HG03108 (cell line): ENCODE results near the gene LRRC2.
A peak's percentile ranks its signal among the peaks of the same experiment; 100 is the strongest.
"Not testable (repeated sequence)": the region's sequence is repeated elsewhere in the genome, so short reads cannot be mapped to it uniquely, and the experiment has no call there.

Experiments
- ATAC-seq: cut with Tn5 transposase; IDR thresholded peaks from one replicate; pipeline ENCODE4 v1.9.1; 2021; ENCODE audit warnings: moderate library complexity; ENCODE audit not compliant: unreplicated experiment

The LRRC2 gene

GRCh38 chr3:46501702-46502101 lies 64.4 kb downstream of the LRRC2 start:
- no peak for ATAC-seq

DNA sequence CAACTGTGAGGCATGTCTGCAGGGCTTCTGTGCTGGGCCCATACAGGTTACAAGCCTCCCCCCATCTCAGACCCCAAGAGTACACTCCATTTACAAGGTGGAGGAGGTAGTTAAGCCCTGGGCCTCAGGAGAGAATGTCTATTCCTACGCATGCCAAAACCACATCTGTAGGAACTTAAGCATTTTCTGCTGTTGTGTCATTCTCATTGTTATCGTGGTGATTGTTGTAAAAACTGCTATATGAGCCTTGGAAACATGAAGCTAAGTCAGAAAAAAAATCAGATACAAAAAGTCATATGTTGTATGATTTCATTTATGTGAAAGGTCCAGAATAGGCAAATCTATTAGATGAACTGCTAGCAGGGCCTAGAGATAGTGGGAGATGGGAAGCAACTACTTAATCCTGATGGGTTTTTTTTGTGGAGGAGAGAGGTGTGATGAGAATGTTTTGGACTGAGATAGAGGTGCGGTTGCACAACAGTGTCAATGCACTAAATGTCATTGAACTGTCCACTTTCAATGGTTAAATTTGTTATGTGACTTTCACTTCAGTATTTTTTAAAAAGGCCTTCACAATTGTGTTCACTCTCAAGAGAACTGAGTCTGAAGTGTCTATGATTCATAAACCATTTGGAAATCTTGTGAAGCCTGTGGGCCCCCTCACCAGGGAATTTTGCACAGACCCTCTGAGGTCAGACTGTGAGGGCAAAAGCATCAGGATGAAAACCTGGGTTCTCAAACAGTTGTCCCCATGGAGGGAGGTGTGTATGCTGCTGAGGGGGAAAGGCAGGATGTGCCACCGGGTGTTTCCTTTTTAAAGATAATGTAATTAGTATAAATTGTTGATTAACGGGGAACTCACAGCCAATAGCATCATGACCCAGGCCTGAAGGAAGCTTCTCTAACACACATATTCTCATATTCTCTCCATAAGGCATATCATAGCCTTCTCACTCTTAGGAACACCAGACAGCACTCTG lies 65.2 kb downstream of the LRRC2 start:
- ATAC-seq, result peak; percentile 46

DNA sequence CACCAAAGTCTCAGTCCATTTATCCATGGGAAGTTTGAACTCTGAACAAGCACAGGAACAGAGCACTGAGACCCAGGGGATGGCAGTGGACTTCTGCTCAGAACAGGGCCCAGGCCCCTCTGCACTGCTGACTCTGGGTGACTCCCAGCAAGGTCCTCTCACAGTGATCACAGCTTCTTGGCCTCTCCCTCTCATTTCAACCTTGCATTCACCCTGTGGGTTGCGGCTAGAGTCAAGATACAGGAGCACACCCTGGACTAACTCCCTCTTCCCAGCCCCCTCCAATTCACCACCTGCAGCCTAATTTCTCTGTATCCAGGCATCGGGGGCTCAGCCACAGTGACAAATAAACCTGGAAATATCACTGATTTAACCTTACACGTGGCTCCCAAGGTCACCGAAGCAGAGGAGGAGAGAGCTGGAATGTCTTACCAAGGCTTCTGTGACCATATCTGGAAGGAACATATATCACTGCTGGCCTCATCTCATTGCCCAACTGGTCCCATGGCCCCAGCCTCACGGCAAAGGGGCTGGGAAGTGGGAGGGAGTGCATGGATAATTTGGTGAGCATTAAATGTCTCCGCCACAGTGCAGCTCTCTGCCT lies 67.1 kb downstream of the LRRC2 start:
- ATAC-seq, result no peak

DNA sequence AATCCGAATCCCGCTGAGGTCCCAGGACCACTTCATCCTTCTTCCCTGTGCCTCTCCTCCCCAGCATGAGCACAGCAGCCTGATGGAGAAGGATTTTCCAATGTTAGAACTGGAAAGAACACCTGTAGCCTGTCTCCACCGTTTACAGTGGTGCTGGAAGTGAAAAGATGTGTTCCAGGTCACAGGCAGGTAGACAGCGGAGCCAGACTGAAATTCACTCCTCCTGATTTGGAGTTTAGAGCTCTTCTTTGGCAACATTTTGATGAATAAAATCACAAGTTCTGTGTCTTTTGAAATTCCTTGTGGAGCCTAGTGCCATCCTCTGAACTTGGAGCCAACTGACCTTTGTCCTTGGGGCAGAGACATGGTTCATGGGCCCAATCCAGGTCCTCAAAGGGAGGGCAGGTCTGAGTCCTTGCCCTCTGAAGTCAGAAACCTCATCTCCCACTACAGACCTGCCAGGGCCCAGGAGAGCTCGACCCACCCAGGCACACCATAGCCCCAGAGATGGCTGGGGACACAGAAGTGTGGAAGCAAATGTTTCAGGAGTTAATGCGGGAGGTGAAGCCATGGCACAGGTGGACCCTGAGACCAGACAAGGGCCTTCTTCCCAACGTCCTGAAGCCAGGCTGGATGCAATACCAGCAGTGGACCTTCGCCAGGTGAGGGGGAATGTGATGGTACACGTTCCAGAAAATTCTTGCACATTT lies 68.4 kb downstream of the LRRC2 start, which contains the start of gene RTP3:
Gene RTP3, plus strand, starts transcription at position 421 of the 710 bp plus-strand sequence. Its CDS starts 87 bp downstream, at position 508.
- ATAC-seq, result no peak

GRCh38 chr3:46496746-46497555 lies 69.2 kb downstream of the LRRC2 start:
- no peak for ATAC-seq

GRCh38 chr3:46495901-46496456 lies 70.1 kb downstream of the LRRC2 start:
- no peak for ATAC-seq

DNA sequence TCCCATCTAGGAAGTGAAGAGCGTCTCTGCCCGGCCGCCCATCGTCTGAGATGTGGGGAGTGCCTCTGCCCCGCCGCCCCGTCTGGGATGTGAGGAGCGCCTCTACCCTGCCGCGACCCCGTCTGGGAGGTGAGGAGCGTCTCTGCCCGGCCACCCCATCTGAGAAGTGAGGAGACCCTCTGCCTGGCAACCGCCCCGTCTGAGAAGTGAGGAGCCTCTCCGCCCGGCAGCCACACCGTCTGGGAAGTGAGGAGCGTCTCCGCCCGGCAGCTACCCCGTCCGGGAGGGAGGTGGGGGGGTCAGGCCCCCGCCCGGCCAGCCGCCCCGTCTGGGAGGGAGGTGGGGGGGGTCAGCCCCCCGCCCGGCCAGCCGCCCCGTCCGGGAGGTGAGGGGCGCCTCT lies 71.6 kb downstream of the LRRC2 start:
- ATAC-seq, result not testable (repeated sequence)

- no peak for ATAC-seq
Observed at GRCh38 chr3:46492890-46493547, 73.1 kb downstream of the LRRC2 start.

- no peak for ATAC-seq
Observed at GRCh38 chr3:46491089-46492070, 74.7 kb downstream of the LRRC2 start.

- ATAC-seq, result no peak
Observed at GRCh38 chr3:46490338-46491084, 75.6 kb downstream of the LRRC2 start.

- no peak for ATAC-seq
Observed at GRCh38 chr3:46489875-46490274, 76.2 kb downstream of the LRRC2 start.

DNA sequence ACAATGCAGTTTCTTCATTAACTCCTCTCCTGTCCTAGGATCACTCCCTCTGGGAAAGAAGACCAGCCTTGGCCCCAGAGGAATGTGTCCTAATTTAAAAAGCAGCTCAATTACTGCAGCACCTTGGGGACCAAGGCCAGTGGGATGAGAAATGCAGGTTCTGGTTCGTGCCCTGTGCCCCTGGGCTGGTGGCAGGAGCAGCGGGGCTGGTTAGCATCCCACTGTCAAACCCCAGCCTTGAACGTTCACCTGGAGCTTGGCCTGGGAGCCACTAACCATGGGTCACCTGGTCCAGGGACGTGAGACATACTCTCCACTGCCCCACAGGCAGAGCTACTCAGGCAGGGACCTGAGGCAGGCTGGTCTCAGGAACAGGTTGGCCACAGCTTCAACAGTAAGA lies 76.7 kb downstream of the LRRC2 start:
- no peak for ATAC-seq

- ATAC-seq, result peak; percentile 87
Observed at GRCh38 chr3:46488735-46489361, 77.3 kb downstream of the LRRC2 start.

DNA sequence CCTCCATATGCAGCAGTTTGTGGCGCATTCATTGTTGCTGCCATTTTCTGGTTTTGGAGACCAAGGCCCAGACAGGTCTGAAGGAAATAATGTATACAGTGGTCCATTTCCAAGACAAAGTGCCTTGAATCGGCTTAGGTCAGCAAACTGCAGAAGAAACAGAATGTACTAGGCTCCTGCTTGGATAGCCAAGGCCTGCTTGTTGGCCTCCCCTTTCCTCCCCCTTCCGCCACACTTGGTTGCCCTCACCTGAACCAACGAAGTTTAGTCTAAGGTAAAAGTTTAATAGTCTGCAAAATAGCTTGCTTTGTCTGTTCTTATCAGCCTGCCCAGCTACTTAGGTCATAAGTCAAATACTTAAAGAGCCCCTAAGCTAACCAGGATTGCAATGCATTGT lies 80.3 kb downstream of the LRRC2 start:
- no peak for ATAC-seq

DNA sequence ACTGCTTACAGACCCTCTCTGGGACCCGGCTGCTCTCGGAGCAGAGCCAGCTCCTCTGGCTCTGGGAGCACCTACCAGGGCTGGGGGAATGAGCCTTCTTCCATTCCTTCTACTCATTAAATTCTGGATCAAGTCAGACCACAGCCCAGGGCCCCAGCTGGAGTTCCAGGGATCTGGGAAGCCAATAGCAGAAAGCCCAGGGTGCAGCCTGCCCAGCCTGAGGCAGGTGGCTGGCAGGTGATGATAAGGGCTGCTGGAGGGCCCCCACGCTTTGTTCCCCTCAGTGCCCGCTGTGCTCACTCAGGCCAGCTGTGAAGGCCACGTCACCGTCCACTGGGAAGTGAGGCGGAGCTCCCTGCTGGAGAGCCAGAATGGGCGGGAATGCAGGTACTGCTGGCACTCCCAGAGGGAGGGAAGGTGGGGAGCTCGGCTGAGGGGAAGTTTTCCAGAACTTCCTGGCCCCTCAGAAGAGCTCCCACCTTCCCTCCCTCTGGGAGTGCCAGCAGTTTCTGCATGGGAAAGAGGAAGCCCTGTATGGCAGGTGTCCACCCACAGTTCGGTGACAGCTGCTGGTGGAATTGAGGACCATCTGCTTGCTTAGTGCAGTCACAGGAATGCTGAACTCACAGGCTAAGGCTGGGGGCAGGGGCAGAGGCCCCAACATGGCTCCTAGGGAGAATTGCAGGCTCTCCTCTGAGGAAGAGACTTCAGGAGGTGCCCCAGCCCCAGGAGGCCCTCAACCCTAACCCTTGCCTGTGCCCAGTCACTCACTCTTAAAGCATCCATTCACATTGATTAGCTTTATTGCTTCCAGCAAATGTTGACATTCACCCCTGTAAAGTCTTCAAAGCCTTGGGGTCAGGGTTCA lies 81.0 kb downstream of the LRRC2 start:
- ATAC-seq, result no peak

- no peak for ATAC-seq
Observed at GRCh38 chr3:46484388-46484787, 81.7 kb downstream of the LRRC2 start.

GRCh38 chr3:46483825-46484224 lies 82.3 kb downstream of the LRRC2 start:
- no peak for ATAC-seq
